Large intestine (tissue), 3 donors: ENCODE data around the gene LY6G5B. TPM values are rescaled to one million over a fixed set of nuclear protein-coding genes. Genes with fewer than 3 reads are reported as not detected.

Experiments
- DNase-seq, 2 donors: peaks; one replicate each; pipeline versions ENCODE4 v3.0.0 to v3.0.0-alpha.2; 2013
- H3K27ac ChIP-seq: one replicate; pipeline ENCODE4 v1.5.1; 2013; ENCODE audit warnings: low read length
- H3K27me3 ChIP-seq: 2 replicates; pipeline ENCODE4 v1.6.1; 2013; ENCODE audit warnings: low read length; ENCODE audit not compliant: control insufficient read depth, insufficient read depth
- H3K36me3 ChIP-seq: 2 replicates; pipeline ENCODE4 v1.6.1; 2013; ENCODE audit warnings: low read length; ENCODE audit not compliant: control insufficient read depth, insufficient read depth
- H3K4me1 ChIP-seq: one replicate; pipeline ENCODE4 v1.6.1; 2013; ENCODE audit warnings: low read length; ENCODE audit not compliant: control insufficient read depth, insufficient read depth
- H3K4me3 ChIP-seq: one replicate; pipeline ENCODE4 v1.5.1; 2013; ENCODE audit warnings: low read length
- H3K9me3 ChIP-seq: one replicate; pipeline ENCODE4 v1.6.1; 2013; ENCODE audit warnings: mild to moderate bottlenecking, low read depth, low read length, moderate library complexity; ENCODE audit not compliant: control insufficient read depth
- WGBS: methylation state at CpG from one replicate; pipeline ENCODE4 v1.1.5; 2013; ENCODE audit warnings: low lambda C conversion rate; ENCODE audit not compliant: insufficient coverage; 5-methylcytosine and 5-hydroxymethylcytosine counted together
- polyA plus RNA-seq: library from polyadenylated mRNA; unstranded; fragments of 120-200 nt; gene quantifications from one replicate; pipeline ENCODE4 v1.2.1, GENCODE V29; 2013

Gene LY6G5B
- polyA plus RNA-seq, 1 donor: 18.7 TPM

- Histone ChIP-seq H3K4me1 (no peaks in the 10 kb centered on the region), H3K9me3 (no peaks in the 10 kb centered on the region), H3K36me3 (peaks cover 99% of the 10 kb centered on the region), H3K27ac (no peak overlapping the region), H3K4me3 (no peak overlapping the region), H3K27me3 (no peaks in the 10 kb centered on the region)
- 96% methylated on average over 4 of the region's 25 CpGs for WGBS
- DNase-seq: no peak
Measured at GRCh38 chr6:31630177-31630934, 39.4 kb upstream of the LY6G5B start.

GRCh38 chr6:31631209-31631608 lies 38.6 kb upstream of the LY6G5B start:
- no peaks in the 10 kb centered on the region for H3K4me1 ChIP-seq
- H3K9me3 ChIP-seq: no peaks in the 10 kb centered on the region
- peaks cover 99% of the 10 kb centered on the region for H3K36me3 ChIP-seq
- DNase-seq: no peak
- no CpG with 5 or more reads among the region's 16 CpGs for WGBS
- H3K27me3 ChIP-seq: no peaks in the 10 kb centered on the region
- no peak overlapping the region for H3K27ac ChIP-seq
- H3K4me3 ChIP-seq: no peak overlapping the region

GRCh38 chr6:31631681-31632278 lies 38.0 kb upstream of the LY6G5B start:
- Histone ChIP-seq H3K4me3 (no peak overlapping the region), H3K27me3 (no peaks in the 10 kb centered on the region), H3K36me3 (peaks cover 99% of the 10 kb centered on the region), H3K27ac (no peak overlapping the region), H3K4me1 (no peaks in the 10 kb centered on the region), H3K9me3 (no peaks in the 10 kb centered on the region)
- no peak for DNase-seq
- WGBS: 93% methylated on average over 3 of the region's 32 CpGs

- Histone ChIP-seq H3K27me3 (no peaks in the 10 kb centered on the region), H3K9me3 (no peaks in the 10 kb centered on the region), H3K4me3 (no peak overlapping the region), H3K36me3 (peaks cover 99% of the 10 kb centered on the region), H3K27ac (no peak overlapping the region), H3K4me1 (no peaks in the 10 kb centered on the region)
- 100% methylated on average over 1 of the region's 26 CpGs for WGBS
- DNase-seq: no peak
Measured at GRCh38 chr6:31632279-31632946, 37.4 kb upstream of the LY6G5B start.

GRCh38 chr6:31633447-31633846 lies 36.3 kb upstream of the LY6G5B start:
- H3K36me3 ChIP-seq: peaks cover 96% of the 10 kb centered on the region
- no peak overlapping the region for H3K27ac ChIP-seq
- H3K4me3 ChIP-seq: no peak overlapping the region
- no peak for DNase-seq
- no CpG with 5 or more reads among the region's 7 CpGs for WGBS
- H3K27me3 ChIP-seq: no peaks in the 10 kb centered on the region
- no peaks in the 10 kb centered on the region for H3K9me3 ChIP-seq
- H3K4me1 ChIP-seq: no peaks in the 10 kb centered on the region

GRCh38 chr6:31634131-31634530 lies 35.6 kb upstream of the LY6G5B start:
- WGBS: no CpG with 5 or more reads among the region's 3 CpGs
- no peak overlapping the region for H3K4me3 ChIP-seq
- no peak for DNase-seq
- no peaks in the 10 kb centered on the region for H3K9me3 ChIP-seq
- no peak overlapping the region for H3K27ac ChIP-seq
- H3K36me3 ChIP-seq: peaks cover 92% of the 10 kb centered on the region
- no peaks in the 10 kb centered on the region for H3K27me3 ChIP-seq
- H3K4me1 ChIP-seq: no peaks in the 10 kb centered on the region

- no peak for DNase-seq
- H3K36me3 ChIP-seq: peaks cover 92% of the 10 kb centered on the region
- 100% methylated on average over 1 of the region's 11 CpGs for WGBS
- no peaks in the 10 kb centered on the region for H3K4me1 ChIP-seq
- no peak overlapping the region for H3K27ac ChIP-seq
- no peaks in the 10 kb centered on the region for H3K27me3 ChIP-seq
- no peak overlapping the region for H3K4me3 ChIP-seq
- no peaks in the 10 kb centered on the region for H3K9me3 ChIP-seq
Measured at GRCh38 chr6:31634969-31635575, 34.7 kb upstream of the LY6G5B start.

- H3K27me3 ChIP-seq: no peaks in the 10 kb centered on the region
- no peak overlapping the region for H3K27ac ChIP-seq
- no peak overlapping the region for H3K4me3 ChIP-seq
- 84% methylated on average over 7 of the region's 27 CpGs for whole genome bisulfite sequencing
- peaks cover 94% of the 10 kb centered on the region for H3K36me3 ChIP-seq
- H3K4me1 ChIP-seq: no peaks in the 10 kb centered on the region
- no peak for DNase-seq
- H3K9me3 ChIP-seq: no peaks in the 10 kb centered on the region
Measured at GRCh38 chr6:31636698-31637596, 32.8 kb upstream of the LY6G5B start.

- H3K27me3 ChIP-seq: no peaks in the 10 kb centered on the region
- WGBS: 100% methylated on average over 3 of the region's 9 CpGs
- no peaks in the 10 kb centered on the region for H3K9me3 ChIP-seq
- DNase-seq: no peak
- no peak overlapping the region for H3K27ac ChIP-seq
- peaks cover 89% of the 10 kb centered on the region for H3K36me3 ChIP-seq
- H3K4me1 ChIP-seq: no peaks in the 10 kb centered on the region
- no peak overlapping the region for H3K4me3 ChIP-seq
Measured at GRCh38 chr6:31639043-31639442, 30.7 kb upstream of the LY6G5B start.

- no peaks in the 10 kb centered on the region for H3K4me1 ChIP-seq
- no peak for DNase-seq
- H3K9me3 ChIP-seq: no peaks in the 10 kb centered on the region
- H3K4me3 ChIP-seq: no peak overlapping the region
- WGBS: no CpG with 5 or more reads among the region's 10 CpGs
- H3K27me3 ChIP-seq: no peaks in the 10 kb centered on the region
- peaks cover 89% of the 10 kb centered on the region for H3K36me3 ChIP-seq
- no peak overlapping the region for H3K27ac ChIP-seq
Measured at GRCh38 chr6:31639449-31639861, 30.3 kb upstream of the LY6G5B start.
